ENCODE measurements around the gene CBX2. TPM values are rescaled to one million over a fixed set of nuclear protein-coding genes. Genes with fewer than 3 reads are reported as not detected.

Gene CBX2
- total and polyA plus RNA-seq, 9 donors = 6.1 to 14.4 (median 11.3) TPM

GRCh38 chr17:79794659-79795511 lies 16.9 kb downstream of the CBX2 start:
- Histone ChIP-seq H3K4me3 (ENCODE audit: low read length) (no peak overlapping the region), H3K27ac (ENCODE audit: low read length) (no peak overlapping the region), H3K27me3 (ENCODE audit: control insufficient read depth, insufficient read depth, low read length) (peaks cover 76% of the 10 kb centered on the region), H3K9me3 (replicated peaks; ENCODE audit: control insufficient read depth, low read depth, low read length) (no peaks in the 10 kb centered on the region), H3K4me1 (ENCODE audit: control insufficient read depth, insufficient read depth, low read length) (peaks cover 81% of the 10 kb centered on the region), H3K36me3 (ENCODE audit: control insufficient read depth, insufficient read depth, low read length) (peaks cover 12% of the 10 kb centered on the region)
- 71% methylated on average over 47 of the region's 47 CpGs for WGBS (ENCODE audit: insufficient coverage)
- no peak for DNase-seq

- peaks cover 81% of the 10 kb centered on the region for H3K4me1 ChIP-seq (ENCODE audit: control insufficient read depth, insufficient read depth, low read length)
- peaks cover 76% of the 10 kb centered on the region for H3K27me3 ChIP-seq (ENCODE audit: control insufficient read depth, insufficient read depth, low read length)
- no peak overlapping the region for H3K27ac ChIP-seq (ENCODE audit: low read length)
- peaks cover 12% of the 10 kb centered on the region for H3K36me3 ChIP-seq (ENCODE audit: control insufficient read depth, insufficient read depth, low read length)
- no peaks in the 10 kb centered on the region for H3K9me3 ChIP-seq (replicated peaks; ENCODE audit: control insufficient read depth, low read depth, low read length)
- peak overlapping the region; percentile 86 for H3K4me3 ChIP-seq (ENCODE audit: low read length)
- 40% methylated on average over 5 of the region's 8 CpGs for WGBS (ENCODE audit: insufficient coverage)
- peak; percentile 49 for DNase-seq
Measured at GRCh38 chr17:79795795-79796443, 18.0 kb downstream of the CBX2 start.

GRCh38 chr17:79796444-79796762 lies 18.5 kb downstream of the CBX2 start:
- H3K36me3 ChIP-seq (ENCODE audit: control insufficient read depth, insufficient read depth, low read length) = peaks cover 12% of the 10 kb centered on the region
- peaks cover 81% of the 10 kb centered on the region for H3K4me1 ChIP-seq (ENCODE audit: control insufficient read depth, insufficient read depth, low read length)

GRCh38 chr17:79796763-79797491 lies 19.0 kb downstream of the CBX2 start, which contains the start of gene CBX8:
Gene CBX8 (minus strand): TSS chr17:79797077. CDS start chr17:79796998, 79 bp downstream.
- DNase-seq = peak; percentile 100
- Histone ChIP-seq H3K4me3 (ENCODE audit: low read length) (peak within 1 kb of the TSS; percentile 86), H3K27me3 (ENCODE audit: control insufficient read depth, insufficient read depth, low read length) (peaks cover 76% of the 10 kb centered on the region), H3K4me1 (ENCODE audit: control insufficient read depth, insufficient read depth, low read length) (peaks cover 78% of the 10 kb centered on the region), H3K27ac (ENCODE audit: low read length) (peak within 1 kb of the TSS; percentile 89), H3K9me3 (replicated peaks; ENCODE audit: control insufficient read depth, low read depth, low read length) (no peaks in the 10 kb centered on the region), H3K36me3 (ENCODE audit: control insufficient read depth, insufficient read depth, low read length) (peaks cover 12% of the 10 kb centered on the region)
- WGBS (ENCODE audit: insufficient coverage) = under 1% methylated on average over 77 of the region's 79 CpGs

More at GRCh38 chr17:79796444-79796762, 18.5 kb downstream of the CBX2 start:
- no peak for DNase-seq
- peaks cover 76% of the 10 kb centered on the region for H3K27me3 ChIP-seq (ENCODE audit: control insufficient read depth, insufficient read depth, low read length)
- H3K4me3 ChIP-seq (ENCODE audit: low read length) = peak overlapping the region; percentile 86
- no peaks in the 10 kb centered on the region for H3K9me3 ChIP-seq (replicated peaks; ENCODE audit: control insufficient read depth, low read depth, low read length)
- WGBS (ENCODE audit: insufficient coverage) = 4% methylated on average over 5 of the region's 19 CpGs
- H3K27ac ChIP-seq (ENCODE audit: low read length) = no peak overlapping the region

GRCh38 chr17:79797492-79798298 lies 19.7 kb downstream of the CBX2 start:
- Histone ChIP-seq H3K36me3 (ENCODE audit: control insufficient read depth, insufficient read depth, low read length) (peaks cover 12% of the 10 kb centered on the region), H3K27me3 (ENCODE audit: control insufficient read depth, insufficient read depth, low read length) (peaks cover 76% of the 10 kb centered on the region), H3K4me1 (ENCODE audit: control insufficient read depth, insufficient read depth, low read length) (peaks cover 76% of the 10 kb centered on the region), H3K4me3 (ENCODE audit: low read length) (peak overlapping the region; percentile 86), H3K27ac (ENCODE audit: low read length) (no peak overlapping the region), H3K9me3 (replicated peaks; ENCODE audit: control insufficient read depth, low read depth, low read length) (no peaks in the 10 kb centered on the region)
- peak; percentile 50 for DNase-seq
- WGBS (ENCODE audit: insufficient coverage) = 0% methylated on average over 57 of the region's 89 CpGs

GRCh38 chr17:79798299-79799173 lies 20.6 kb downstream of the CBX2 start:
- peaks cover 75% of the 10 kb centered on the region for H3K4me1 ChIP-seq (ENCODE audit: control insufficient read depth, insufficient read depth, low read length)
- peaks cover 12% of the 10 kb centered on the region for H3K36me3 ChIP-seq (ENCODE audit: control insufficient read depth, insufficient read depth, low read length)
- H3K27me3 ChIP-seq (ENCODE audit: control insufficient read depth, insufficient read depth, low read length) = peaks cover 76% of the 10 kb centered on the region
- peak; percentile 85 for DNase-seq
- no peaks in the 10 kb centered on the region for H3K9me3 ChIP-seq (replicated peaks; ENCODE audit: control insufficient read depth, low read depth, low read length)
- WGBS (ENCODE audit: insufficient coverage) = under 1% methylated on average over 59 of the region's 70 CpGs
- H3K4me3 ChIP-seq (ENCODE audit: low read length) = peak overlapping the region; percentile 29
- peak overlapping the region; percentile 20 for H3K27ac ChIP-seq (ENCODE audit: low read length)

- WGBS (ENCODE audit: insufficient coverage) = 0% methylated on average over 12 of the region's 23 CpGs
- no peak overlapping the region for H3K27ac ChIP-seq (ENCODE audit: low read length)
- peaks cover 12% of the 10 kb centered on the region for H3K36me3 ChIP-seq (ENCODE audit: control insufficient read depth, insufficient read depth, low read length)
- DNase-seq = no peak
- no peaks in the 10 kb centered on the region for H3K9me3 ChIP-seq (replicated peaks; ENCODE audit: control insufficient read depth, low read depth, low read length)
- H3K4me3 ChIP-seq (ENCODE audit: low read length) = no peak overlapping the region
- peaks cover 76% of the 10 kb centered on the region for H3K27me3 ChIP-seq (ENCODE audit: control insufficient read depth, insufficient read depth, low read length)
- H3K4me1 ChIP-seq (ENCODE audit: control insufficient read depth, insufficient read depth, low read length) = peaks cover 74% of the 10 kb centered on the region
Measured at GRCh38 chr17:79799174-79799537, 21.2 kb downstream of the CBX2 start.

- H3K4me1 ChIP-seq (ENCODE audit: control insufficient read depth, insufficient read depth, low read length) = peaks cover 72% of the 10 kb centered on the region
- WGBS (ENCODE audit: insufficient coverage) = 3% methylated on average over 23 of the region's 31 CpGs
Measured at GRCh38 chr17:79799538-79800324, 21.8 kb downstream of the CBX2 start.

More at GRCh38 chr17:79799538-79800324, 21.8 kb downstream of the CBX2 start:
- H3K27me3 ChIP-seq (ENCODE audit: control insufficient read depth, insufficient read depth, low read length) = peaks cover 76% of the 10 kb centered on the region
- H3K4me3 ChIP-seq (ENCODE audit: low read length) = no peak overlapping the region
- peaks cover 7% of the 10 kb centered on the region for H3K36me3 ChIP-seq (ENCODE audit: control insufficient read depth, insufficient read depth, low read length)
- no peak overlapping the region for H3K27ac ChIP-seq (ENCODE audit: low read length)
- DNase-seq = peak; percentile 19
- H3K9me3 ChIP-seq (replicated peaks; ENCODE audit: control insufficient read depth, low read depth, low read length) = no peaks in the 10 kb centered on the region

All from muscle of leg (tissue), 11 donors.